ENCODE measurements around the gene NXPE3.
"Not testable (repeated sequence)": the region's sequence is repeated elsewhere in the genome, so short reads cannot be mapped to it uniquely, and the experiment has no call there.

NXPE3 gene

DNA sequence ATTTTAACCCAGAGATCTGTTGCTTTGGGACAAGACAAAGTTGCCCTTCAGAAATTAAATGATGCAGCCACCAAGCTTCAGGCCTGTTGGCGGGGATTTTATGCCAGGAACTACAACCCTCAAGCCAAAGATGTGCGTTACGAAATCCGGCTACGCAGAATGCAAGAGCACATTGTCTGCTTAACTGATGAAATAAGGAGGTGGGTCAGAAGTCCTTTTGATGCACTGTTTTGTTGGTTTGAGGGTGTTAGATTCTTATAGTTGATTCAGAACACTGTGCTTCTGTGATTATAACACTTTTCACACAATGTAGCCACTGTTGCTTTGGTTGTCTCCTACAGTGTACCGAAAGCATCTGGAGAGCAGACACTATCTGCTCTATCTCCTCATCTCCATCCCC, 20.8 kb upstream of the NXPE3 start (continued):
- TF ChIP-seq ARNTL (CRISPR knock-in tag; IDR thresholded peaks at IDR 0.05; ENCODE audit: borderline replicate concordance, low read depth) (no peak), ZNF8 (CRISPR knock-in tag; IDR thresholded peaks at IDR 0.05) (no peak), ZFP30 (CRISPR knock-in tag; IDR thresholded peaks at IDR 0.05) (no peak), ISL1 (CRISPR knock-in tag; IDR thresholded peaks at IDR 0.05) (no peak), ZC3H10 (CRISPR knock-in tag; IDR thresholded peaks at IDR 0.05) (no peak), PPARA (CRISPR knock-in tag; IDR thresholded peaks at IDR 0.05; ENCODE audit: borderline replicate concordance) (no peak)

DNA sequence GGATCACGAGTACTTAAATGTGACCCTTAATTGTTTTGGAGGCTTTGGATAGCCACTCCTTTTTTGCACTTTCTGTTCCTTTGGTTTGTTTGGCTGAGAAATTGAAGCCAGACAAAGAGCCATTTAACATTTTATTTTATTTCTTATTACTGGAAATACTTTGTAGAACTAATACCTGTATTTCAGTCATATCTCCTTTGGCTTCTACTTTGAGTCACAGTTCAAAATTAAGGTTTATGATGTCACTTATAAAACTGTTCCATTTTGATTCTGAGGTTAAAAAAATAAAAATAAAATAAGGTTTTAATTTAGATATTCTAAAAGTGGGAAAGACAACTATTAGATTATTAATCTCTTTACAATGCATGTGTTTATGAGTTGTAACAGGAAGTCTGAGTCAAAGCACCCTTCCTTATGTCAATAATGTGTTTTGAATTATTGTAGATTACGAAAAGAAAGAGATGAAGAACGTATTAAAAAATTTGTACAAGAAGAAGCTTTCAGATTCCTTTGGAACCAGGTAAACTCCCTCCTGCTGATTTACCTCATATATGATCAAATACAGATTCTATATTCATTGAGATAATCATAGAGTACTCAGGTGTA, 16.9 kb upstream of the NXPE3 start:
- TF ChIP-seq, protein P1, sequence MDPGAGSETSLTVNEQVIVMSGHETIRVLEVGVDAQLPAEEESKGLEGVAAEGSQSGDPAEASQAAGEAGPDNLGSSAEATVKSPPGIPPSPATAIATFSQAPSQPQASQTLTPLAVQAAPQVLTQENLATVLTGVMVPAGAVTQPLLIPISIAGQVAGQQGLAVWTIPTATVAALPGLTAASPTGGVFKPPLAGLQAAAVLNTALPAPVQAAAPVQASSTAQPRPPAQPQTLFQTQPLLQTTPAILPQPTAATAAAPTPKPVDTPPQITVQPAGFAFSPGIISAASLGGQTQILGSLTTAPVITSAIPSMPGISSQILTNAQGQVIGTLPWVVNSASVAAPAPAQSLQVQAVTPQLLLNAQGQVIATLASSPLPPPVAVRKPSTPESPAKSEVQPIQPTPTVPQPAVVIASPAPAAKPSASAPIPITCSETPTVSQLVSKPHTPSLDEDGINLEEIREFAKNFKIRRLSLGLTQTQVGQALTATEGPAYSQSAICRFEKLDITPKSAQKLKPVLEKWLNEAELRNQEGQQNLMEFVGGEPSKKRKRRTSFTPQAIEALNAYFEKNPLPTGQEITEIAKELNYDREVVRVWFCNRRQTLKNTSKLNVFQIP (CRISPR knock-in tag; IDR thresholded peaks at IDR 0.05; ENCODE audit: borderline replicate concordance, low read depth) = no peak
- TF ChIP-seq, protein P2, sequence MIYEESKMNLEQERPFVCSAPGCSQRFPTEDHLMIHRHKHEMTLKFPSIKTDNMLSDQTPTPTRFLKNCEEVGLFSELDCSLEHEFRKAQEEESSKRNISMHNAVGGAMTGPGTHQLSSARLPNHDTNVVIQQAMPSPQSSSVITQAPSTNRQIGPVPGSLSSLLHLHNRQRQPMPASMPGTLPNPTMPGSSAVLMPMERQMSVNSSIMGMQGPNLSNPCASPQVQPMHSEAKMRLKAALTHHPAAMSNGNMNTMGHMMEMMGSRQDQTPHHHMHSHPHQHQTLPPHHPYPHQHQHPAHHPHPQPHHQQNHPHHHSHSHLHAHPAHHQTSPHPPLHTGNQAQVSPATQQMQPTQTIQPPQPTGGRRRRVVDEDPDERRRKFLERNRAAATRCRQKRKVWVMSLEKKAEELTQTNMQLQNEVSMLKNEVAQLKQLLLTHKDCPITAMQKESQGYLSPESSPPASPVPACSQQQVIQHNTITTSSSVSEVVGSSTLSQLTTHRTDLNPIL (CRISPR knock-in tag; IDR thresholded peaks at IDR 0.05; ENCODE audit: low read depth) = no peak
- TF ChIP-seq ZNF565 (CRISPR knock-in tag; conservative IDR thresholded peaks at IDR 0.05; ENCODE audit: low read depth) (no peak), ESRRG (CRISPR knock-in tag; IDR thresholded peaks at IDR 0.05) (no peak), ZFP3 (CRISPR knock-in tag; IDR thresholded peaks at IDR 0.05) (no peak), GLIS3 (CRISPR knock-in tag; IDR thresholded peaks at IDR 0.05) (no peak), ZFP30 (CRISPR knock-in tag; IDR thresholded peaks at IDR 0.05) (no peak), SNAI2 (CRISPR knock-in tag; IDR thresholded peaks at IDR 0.05) (no peak), BACH2 (CRISPR knock-in tag; IDR thresholded peaks at IDR 0.05; ENCODE audit: borderline replicate concordance) (no peak), TCF4 (CRISPR knock-in tag; IDR thresholded peaks at IDR 0.05; ENCODE audit: borderline replicate concordance) (no peak), ZNF70 (CRISPR knock-in tag; IDR thresholded peaks at IDR 0.05) (no peak), CSDC2 (CRISPR knock-in tag; IDR thresholded peaks at IDR 0.05) (no peak)
- no peak for ATAC-seq

DNA sequence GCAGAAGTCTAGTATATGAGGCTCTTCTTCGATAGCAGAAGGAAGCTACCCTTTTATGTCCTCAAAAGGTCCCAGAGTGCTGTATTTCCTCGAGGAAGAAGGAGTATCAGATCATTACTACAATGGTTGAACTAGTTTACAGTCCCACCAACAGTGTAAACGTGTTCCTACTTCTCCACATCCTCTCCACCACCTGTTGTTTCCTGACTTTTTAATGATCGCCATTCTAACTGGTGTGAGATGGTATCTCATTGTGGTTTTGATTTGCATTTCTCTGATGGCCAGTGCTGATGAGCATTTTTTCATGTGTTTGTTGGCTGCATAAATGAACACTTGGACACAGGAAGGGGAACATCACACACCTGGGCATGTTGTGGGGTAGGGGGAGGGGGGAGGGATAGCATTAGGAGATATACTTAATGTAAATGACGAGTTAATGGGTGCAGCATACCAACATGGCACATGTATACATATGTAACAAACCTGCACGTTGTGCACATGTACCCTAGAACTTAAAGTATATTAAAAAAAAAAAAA, 1.2 kb upstream of the NXPE3 start:
- not testable (repeated sequence) for ATAC-seq

DNA sequence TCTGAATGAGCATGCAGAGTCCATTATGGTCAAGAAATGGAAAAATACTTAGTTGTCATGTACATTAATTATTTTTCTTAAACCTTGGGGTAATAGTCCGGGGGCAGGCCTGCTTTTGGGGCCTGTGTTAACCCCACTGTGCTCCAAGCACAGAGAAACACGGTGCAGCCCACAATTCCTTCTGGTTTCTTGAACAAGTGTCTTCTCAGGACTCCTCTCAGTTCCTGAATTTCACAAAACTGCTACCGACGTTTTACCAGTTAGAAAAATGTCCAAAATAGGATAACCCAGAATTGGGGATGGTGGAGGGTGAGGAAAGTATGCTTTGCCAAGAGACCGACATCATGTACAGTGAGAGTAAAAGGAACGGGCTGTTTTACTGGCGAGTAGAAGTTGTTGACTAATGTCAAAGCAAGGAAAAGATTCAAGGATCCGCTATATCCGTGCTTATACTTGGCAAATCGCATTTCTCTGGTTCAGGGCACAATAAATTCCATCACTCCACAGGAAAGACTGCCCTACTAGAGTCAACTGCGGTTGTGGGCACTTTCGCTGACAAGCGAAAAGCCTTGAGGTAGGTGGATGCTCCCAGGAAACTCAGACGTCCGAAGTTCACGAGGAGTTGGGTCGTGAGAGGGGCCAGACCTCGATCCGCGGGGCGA, 495 bp upstream of the NXPE3 start:
- ATAC-seq = peak; percentile 4
- TF ChIP-seq, protein P3, sequence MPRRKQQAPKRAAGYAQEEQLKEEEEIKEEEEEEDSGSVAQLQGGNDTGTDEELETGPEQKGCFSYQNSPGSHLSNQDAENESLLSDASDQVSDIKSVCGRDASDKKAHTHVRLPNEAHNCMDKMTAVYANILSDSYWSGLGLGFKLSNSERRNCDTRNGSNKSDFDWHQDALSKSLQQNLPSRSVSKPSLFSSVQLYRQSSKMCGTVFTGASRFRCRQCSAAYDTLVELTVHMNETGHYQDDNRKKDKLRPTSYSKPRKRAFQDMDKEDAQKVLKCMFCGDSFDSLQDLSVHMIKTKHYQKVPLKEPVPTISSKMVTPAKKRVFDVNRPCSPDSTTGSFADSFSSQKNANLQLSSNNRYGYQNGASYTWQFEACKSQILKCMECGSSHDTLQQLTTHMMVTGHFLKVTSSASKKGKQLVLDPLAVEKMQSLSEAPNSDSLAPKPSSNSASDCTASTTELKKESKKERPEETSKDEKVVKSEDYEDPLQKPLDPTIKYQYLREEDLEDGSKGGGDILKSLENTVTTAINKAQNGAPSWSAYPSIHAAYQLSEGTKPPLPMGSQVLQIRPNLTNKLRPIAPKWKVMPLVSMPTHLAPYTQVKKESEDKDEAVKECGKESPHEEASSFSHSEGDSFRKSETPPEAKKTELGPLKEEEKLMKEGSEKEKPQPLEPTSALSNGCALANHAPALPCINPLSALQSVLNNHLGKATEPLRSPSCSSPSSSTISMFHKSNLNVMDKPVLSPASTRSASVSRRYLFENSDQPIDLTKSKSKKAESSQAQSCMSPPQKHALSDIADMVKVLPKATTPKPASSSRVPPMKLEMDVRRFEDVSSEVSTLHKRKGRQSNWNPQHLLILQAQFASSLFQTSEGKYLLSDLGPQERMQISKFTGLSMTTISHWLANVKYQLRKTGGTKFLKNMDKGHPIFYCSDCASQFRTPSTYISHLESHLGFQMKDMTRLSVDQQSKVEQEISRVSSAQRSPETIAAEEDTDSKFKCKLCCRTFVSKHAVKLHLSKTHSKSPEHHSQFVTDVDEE (CRISPR knock-in tag; IDR thresholded peaks at IDR 0.05) = peak; percentile 61; the same call in 1 of the 2 replicates
- no peak for TF ChIP-seq TOX (CRISPR knock-in tag; IDR thresholded peaks at IDR 0.05; ENCODE audit: borderline replicate concordance)

DNA sequence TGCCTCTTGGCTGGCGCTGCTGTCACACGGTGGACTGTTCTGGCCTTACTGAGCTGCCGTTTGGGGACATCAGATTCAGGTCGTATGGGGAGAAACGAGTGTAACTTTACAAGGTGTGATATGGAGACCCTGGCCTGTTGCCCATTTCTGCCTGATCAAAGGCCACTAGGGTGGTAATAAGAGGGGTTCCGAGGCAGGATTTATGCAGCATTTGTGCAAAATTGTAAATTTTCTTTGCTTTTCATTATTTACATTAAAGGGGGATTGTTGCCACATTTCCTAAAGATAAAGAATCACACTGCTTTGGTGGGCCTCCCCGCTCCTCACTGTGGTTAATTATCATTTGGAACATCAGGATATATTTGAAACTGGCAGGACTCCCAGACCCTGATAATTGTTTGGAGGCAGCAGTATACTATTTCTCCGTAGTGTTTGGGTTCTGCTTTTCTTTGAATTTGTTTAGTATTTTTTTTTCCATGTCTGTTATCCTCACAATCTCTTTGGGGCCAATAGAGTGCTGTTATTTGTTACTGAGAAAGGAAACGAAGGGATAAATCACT, 891 bp downstream of the NXPE3 start:
- peak; percentile 4 for ATAC-seq
- TF ChIP-seq, protein P3 (CRISPR knock-in tag; IDR thresholded peaks at IDR 0.05) = no peak
- TF ChIP-seq ISL1 (CRISPR knock-in tag; IDR thresholded peaks at IDR 0.05) (no peak), BACH2 (CRISPR knock-in tag; IDR thresholded peaks at IDR 0.05; ENCODE audit: borderline replicate concordance) (no peak), ZNF70 (CRISPR knock-in tag; IDR thresholded peaks at IDR 0.05) (no peak), OSR1 (CRISPR knock-in tag; IDR thresholded peaks at IDR 0.05) (no peak), ARNTL (CRISPR knock-in tag; IDR thresholded peaks at IDR 0.05; ENCODE audit: borderline replicate concordance, low read depth) (no peak), ESRRG (CRISPR knock-in tag; IDR thresholded peaks at IDR 0.05) (no peak), GLIS3 (CRISPR knock-in tag; IDR thresholded peaks at IDR 0.05) (no peak), ZC3H10 (CRISPR knock-in tag; IDR thresholded peaks at IDR 0.05) (no peak), ZFP3 (CRISPR knock-in tag; IDR thresholded peaks at IDR 0.05) (no peak), ZNF565 (CRISPR knock-in tag; conservative IDR thresholded peaks at IDR 0.05; ENCODE audit: low read depth) (no peak)
- TF ChIP-seq, protein P1 (CRISPR knock-in tag; IDR thresholded peaks at IDR 0.05; ENCODE audit: borderline replicate concordance, low read depth) = no peak

Measured in SK-N-SH treated with all-trans-retinoic acid at 6 μM for 48 hours (cell line).